Neural cell (in vitro differentiated cells): ENCODE results near the gene STRA6.

ENCODE experiments used
- CTCF ChIP-seq: fragments of 450-650 bp; IDR thresholded peaks from 2 replicates; pipeline ENCODE4 v1.5.1; 2014; ENCODE audit warnings: antibody characterized with exemption, mild to moderate bottlenecking, moderate library complexity; ENCODE audit not compliant: poor library complexity, severe bottlenecking
- EZH2 ChIP-seq: fragments of 200-600, 300-800 bp; shearing (Covaris generic), sonication (generic); IDR thresholded peaks from 2 replicates; pipeline ENCODE4 v1.6.1; 2014; ENCODE audit warnings: antibody characterized with exemption, low read length, borderline replicate concordance, mild to moderate bottlenecking; ENCODE audit not compliant: insufficient read depth, poor library complexity, severe bottlenecking
- POLR2AphosphoS5 ChIP-seq: IDR thresholded peaks from 2 replicates; pipeline ENCODE4 v1.6.1; 2012
- TAF1 ChIP-seq: IDR thresholded peaks from 2 replicates; pipeline ENCODE4 v1.6.1; 2012; ENCODE audit warnings: low read depth
- TF ChIP-seq, protein P1 (sequence below): IDR thresholded peaks from 2 replicates; pipeline ENCODE4 v1.6.1; 2012; ENCODE audit warnings: borderline replicate concordance

DNA sequence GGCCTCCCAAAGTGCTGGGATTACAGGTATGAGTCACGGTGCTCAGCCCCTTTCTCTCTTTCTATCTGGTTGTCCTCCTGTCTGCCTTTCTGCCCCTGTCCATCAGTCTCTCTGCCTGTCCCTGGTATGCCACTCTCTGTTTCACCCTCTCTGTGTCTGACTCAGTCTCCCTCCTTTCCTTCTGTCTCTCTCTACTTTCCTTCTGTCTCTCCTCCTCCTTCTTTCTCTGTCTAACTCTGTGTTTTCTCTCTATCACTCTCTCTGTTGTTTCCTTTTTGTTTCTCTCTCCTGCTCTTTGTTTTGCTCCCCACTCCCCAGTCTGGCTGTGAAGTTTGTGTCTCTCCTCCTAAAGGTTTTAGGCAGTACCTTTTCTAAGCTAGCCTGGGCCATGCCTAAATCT, 9.1 kb upstream of the STRA6 start:
- TF ChIP-seq, protein P1, sequence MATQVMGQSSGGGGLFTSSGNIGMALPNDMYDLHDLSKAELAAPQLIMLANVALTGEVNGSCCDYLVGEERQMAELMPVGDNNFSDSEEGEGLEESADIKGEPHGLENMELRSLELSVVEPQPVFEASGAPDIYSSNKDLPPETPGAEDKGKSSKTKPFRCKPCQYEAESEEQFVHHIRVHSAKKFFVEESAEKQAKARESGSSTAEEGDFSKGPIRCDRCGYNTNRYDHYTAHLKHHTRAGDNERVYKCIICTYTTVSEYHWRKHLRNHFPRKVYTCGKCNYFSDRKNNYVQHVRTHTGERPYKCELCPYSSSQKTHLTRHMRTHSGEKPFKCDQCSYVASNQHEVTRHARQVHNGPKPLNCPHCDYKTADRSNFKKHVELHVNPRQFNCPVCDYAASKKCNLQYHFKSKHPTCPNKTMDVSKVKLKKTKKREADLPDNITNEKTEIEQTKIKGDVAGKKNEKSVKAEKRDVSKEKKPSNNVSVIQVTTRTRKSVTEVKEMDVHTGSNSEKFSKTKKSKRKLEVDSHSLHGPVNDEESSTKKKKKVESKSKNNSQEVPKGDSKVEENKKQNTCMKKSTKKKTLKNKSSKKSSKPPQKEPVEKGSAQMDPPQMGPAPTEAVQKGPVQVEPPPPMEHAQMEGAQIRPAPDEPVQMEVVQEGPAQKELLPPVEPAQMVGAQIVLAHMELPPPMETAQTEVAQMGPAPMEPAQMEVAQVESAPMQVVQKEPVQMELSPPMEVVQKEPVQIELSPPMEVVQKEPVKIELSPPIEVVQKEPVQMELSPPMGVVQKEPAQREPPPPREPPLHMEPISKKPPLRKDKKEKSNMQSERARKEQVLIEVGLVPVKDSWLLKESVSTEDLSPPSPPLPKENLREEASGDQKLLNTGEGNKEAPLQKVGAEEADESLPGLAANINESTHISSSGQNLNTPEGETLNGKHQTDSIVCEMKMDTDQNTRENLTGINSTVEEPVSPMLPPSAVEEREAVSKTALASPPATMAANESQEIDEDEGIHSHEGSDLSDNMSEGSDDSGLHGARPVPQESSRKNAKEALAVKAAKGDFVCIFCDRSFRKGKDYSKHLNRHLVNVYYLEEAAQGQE = no peak
- no peak for TF ChIP-seq EZH2
- no peak for TF ChIP-seq POLR2AphosphoS5
- TF ChIP-seq CTCF = no peak
- TF ChIP-seq TAF1 = no peak
